RWPE2 (cell line): ENCODE results near the gene FAXDC2.
A peak's percentile ranks its signal among the peaks of the same experiment; 100 is the strongest.

Experiments
- ATAC-seq: fragments of 200-7000 bp; cut with Tn5 transposase; 3 replicates; pipeline ENCODE4 v1.9.1; 2021; ENCODE audit warnings: low read depth
- DNase-seq: peaks from one replicate; pipeline ENCODE4 v3.0.0-alpha.2; 2020; ENCODE audit warnings: low spot score
- H3K27ac ChIP-seq: fragments of 450-650 bp; 2 replicates; pipeline ENCODE4 v1.5.1; 2017; ENCODE audit warnings: mild to moderate bottlenecking; ENCODE audit not compliant: poor library complexity, severe bottlenecking
- H3K27me3 ChIP-seq: fragments of 250-450 bp; sonication (Bioruptor Pico); 2 replicates; pipeline ENCODE4 v1.5.1; 2021; ENCODE audit warnings: mild to moderate bottlenecking, moderate library complexity; ENCODE audit not compliant: insufficient read depth, poor library complexity, severe bottlenecking
- H3K36me3 ChIP-seq: fragments of 250-450 bp; sonication (Bioruptor Pico); 2 replicates; pipeline ENCODE4 v1.5.1; 2020; ENCODE audit warnings: low read depth, mild to moderate bottlenecking, moderate library complexity
- H3K4me1 ChIP-seq: fragments of 250-450 bp; sonication (Bioruptor Pico); 2 replicates; pipeline ENCODE4 v1.5.1; 2021; ENCODE audit warnings: mild to moderate bottlenecking, moderate library complexity; ENCODE audit not compliant: insufficient read depth, poor library complexity, severe bottlenecking
- H3K4me3 ChIP-seq: fragments of 250-450 bp; sonication (Bioruptor Pico); 2 replicates; pipeline ENCODE4 v1.5.1; 2021; ENCODE audit warnings: mild to moderate bottlenecking, moderate library complexity; ENCODE audit not compliant: severe bottlenecking
- H3K9me3 ChIP-seq: fragments of 250-450 bp; sonication (Bioruptor Pico); 2 replicates; pipeline ENCODE4 v1.5.1; 2021; ENCODE audit warnings: mild to moderate bottlenecking, moderate library complexity; ENCODE audit not compliant: severe bottlenecking
- TF ChIP-seq, protein P1 (sequence below): fragments of 450-650 bp; IDR thresholded peaks from one replicate; pipeline ENCODE4 v1.5.1; 2017; ENCODE audit warnings: mild to moderate bottlenecking, moderate library complexity; ENCODE audit not compliant: poor library complexity, severe bottlenecking

The FAXDC2 gene

GRCh38 chr5:154896562-154897165 lies 46.3 kb upstream of the FAXDC2 start:
- ATAC-seq (no peak), DNase-seq (no peak)
- no peak overlapping the region for H3K27ac ChIP-seq
- no peaks in the 10 kb centered on the region for H3K9me3 ChIP-seq
- H3K27me3 ChIP-seq: no peaks in the 10 kb centered on the region
- no peak overlapping the region for H3K4me3 ChIP-seq
- TF ChIP-seq, protein P1, sequence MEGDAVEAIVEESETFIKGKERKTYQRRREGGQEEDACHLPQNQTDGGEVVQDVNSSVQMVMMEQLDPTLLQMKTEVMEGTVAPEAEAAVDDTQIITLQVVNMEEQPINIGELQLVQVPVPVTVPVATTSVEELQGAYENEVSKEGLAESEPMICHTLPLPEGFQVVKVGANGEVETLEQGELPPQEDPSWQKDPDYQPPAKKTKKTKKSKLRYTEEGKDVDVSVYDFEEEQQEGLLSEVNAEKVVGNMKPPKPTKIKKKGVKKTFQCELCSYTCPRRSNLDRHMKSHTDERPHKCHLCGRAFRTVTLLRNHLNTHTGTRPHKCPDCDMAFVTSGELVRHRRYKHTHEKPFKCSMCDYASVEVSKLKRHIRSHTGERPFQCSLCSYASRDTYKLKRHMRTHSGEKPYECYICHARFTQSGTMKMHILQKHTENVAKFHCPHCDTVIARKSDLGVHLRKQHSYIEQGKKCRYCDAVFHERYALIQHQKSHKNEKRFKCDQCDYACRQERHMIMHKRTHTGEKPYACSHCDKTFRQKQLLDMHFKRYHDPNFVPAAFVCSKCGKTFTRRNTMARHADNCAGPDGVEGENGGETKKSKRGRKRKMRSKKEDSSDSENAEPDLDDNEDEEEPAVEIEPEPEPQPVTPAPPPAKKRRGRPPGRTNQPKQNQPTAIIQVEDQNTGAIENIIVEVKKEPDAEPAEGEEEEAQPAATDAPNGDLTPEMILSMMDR: no peak
- peaks cover 89% of the 10 kb centered on the region for H3K36me3 ChIP-seq
- H3K4me1 ChIP-seq: no peaks in the 10 kb centered on the region

- H3K4me1 ChIP-seq: no peaks in the 10 kb centered on the region
- H3K9me3 ChIP-seq: no peaks in the 10 kb centered on the region
- no peak overlapping the region for H3K27ac ChIP-seq
- ATAC-seq: no peak
- DNase-seq: no peak
- H3K27me3 ChIP-seq: no peaks in the 10 kb centered on the region
- H3K36me3 ChIP-seq: peaks cover 88% of the 10 kb centered on the region
- no peak overlapping the region for H3K4me3 ChIP-seq
- TF ChIP-seq, protein P1: no peak
Observed at GRCh38 chr5:154895606-154896561, 45.5 kb upstream of the FAXDC2 start.

GRCh38 chr5:154893381-154893780 lies 43.0 kb upstream of the FAXDC2 start:
- ATAC-seq (no peak), DNase-seq (no peak)
- Histone ChIP-seq H3K27ac (no peak overlapping the region), H3K4me1 (no peaks in the 10 kb centered on the region), H3K9me3 (peaks cover 4% of the 10 kb centered on the region), H3K4me3 (no peak overlapping the region), H3K36me3 (peaks cover 87% of the 10 kb centered on the region), H3K27me3 (no peaks in the 10 kb centered on the region)
- TF ChIP-seq, protein P1: no peak

GRCh38 chr5:154892369-154892771 lies 42.0 kb upstream of the FAXDC2 start:
- DNase-seq: no peak
- H3K9me3 ChIP-seq: peaks cover 4% of the 10 kb centered on the region
- H3K27me3 ChIP-seq: no peaks in the 10 kb centered on the region
- peaks cover 88% of the 10 kb centered on the region for H3K36me3 ChIP-seq
- 0 out of 3 replicates have a peak, but pooled peaks have one; percentile 14 for ATAC-seq
- no peak overlapping the region for H3K4me3 ChIP-seq
- TF ChIP-seq, protein P1: no peak
- H3K27ac ChIP-seq: no peak overlapping the region
- no peaks in the 10 kb centered on the region for H3K4me1 ChIP-seq

- Histone ChIP-seq H3K27me3 (no peaks in the 10 kb centered on the region), H3K4me1 (no peaks in the 10 kb centered on the region), H3K36me3 (peaks cover 59% of the 10 kb centered on the region), H3K27ac (no peak overlapping the region), H3K4me3 (no peak overlapping the region), H3K9me3 (peaks cover 22% of the 10 kb centered on the region)
- DNase-seq (no peak), ATAC-seq (no peak)
- TF ChIP-seq, protein P1: no peak
Observed at GRCh38 chr5:154885439-154885838, 35.0 kb upstream of the FAXDC2 start.
